ENCODE results near the gene FAM163A.

Gene FAM163A

DNA sequence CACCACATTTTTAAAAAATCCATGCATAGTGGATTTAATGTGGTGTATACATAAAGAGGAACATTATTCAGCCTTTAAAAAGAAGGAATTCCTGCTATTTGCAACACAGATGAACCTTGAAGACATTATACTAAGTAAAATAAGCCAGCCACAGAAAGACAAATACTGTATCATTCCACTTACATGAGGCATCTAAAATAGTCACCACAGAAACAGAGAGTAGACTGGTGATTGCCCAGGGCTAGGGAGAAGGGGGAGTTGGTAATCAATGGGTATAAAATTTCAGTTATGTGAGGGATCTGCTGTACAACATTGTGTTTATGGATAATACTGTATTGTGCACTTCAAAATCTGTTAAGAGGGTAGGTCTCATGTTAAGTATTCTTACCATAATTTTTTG lies 10.0 kb downstream of the FAM163A start:
- DNase-seq, result no peak

DNA sequence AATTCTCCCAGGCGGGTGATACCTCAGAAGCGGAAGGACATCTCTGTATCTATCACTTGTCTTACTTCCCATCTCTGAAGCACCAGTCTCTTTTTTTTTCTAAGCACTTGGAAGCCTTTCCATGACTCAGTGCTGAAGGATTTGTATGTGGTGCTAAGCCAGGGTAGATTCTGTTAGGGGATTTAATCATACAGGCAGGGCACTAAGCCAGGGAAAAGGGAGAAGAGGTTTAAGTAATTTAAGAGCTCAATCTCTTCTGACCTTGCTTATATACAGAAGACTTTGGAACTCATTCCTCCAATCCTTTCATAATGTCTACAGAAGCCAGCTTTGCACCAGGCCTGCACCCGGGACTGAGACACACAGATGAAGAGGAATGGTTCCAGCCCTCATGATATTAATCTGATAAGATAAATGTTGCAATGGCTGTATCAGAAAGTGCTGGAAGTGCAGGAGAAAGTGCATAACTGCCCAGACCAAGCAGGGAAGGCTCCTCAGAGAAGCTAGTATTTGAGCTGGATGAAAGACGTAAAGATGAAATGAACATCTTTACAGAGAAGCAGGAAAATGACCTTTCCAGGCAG lies 11.0 kb downstream of the FAM163A start:
- no peak for DNase-seq

DNA sequence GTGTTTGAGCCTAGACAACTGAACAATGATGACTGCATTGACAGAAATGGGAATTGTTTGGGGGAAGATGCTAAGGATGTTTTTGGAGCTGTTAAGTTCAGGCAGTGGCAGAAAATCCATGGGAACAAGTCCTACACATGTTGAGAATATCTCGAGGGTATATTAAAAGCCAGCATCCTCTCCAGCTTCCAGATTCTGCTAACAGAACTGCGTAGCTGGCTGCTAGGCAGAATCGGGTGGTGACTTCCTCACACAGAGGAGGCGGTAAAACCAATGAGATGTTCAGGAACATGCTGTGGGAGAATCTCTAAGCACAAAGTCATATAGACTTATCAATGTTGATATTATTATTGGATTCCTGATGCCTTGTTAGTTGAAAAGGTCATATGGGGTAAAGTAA lies 14.8 kb downstream of the FAM163A start:
- DNase-seq, result no peak

DNA sequence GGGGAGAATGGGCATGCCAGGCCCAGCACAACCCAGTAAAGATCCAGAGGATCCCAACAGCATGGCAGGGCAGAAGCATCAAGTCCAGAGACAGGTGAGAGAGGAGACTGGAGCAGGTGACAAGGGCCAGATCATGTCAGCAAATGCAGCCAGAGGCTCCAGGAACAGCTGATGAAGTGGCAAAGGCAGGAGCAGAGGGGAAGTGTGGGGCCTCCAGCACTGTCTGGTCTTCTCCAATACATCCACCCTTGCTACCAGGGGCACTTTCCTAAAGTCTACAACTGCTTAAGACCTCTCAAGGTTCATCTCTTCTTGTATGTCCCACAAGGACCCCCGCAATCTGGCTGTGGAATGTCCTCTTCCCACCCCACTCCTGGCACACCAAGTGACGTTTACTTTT lies 17.4 kb downstream of the FAM163A start:
- DNase-seq, result no peak

DNA sequence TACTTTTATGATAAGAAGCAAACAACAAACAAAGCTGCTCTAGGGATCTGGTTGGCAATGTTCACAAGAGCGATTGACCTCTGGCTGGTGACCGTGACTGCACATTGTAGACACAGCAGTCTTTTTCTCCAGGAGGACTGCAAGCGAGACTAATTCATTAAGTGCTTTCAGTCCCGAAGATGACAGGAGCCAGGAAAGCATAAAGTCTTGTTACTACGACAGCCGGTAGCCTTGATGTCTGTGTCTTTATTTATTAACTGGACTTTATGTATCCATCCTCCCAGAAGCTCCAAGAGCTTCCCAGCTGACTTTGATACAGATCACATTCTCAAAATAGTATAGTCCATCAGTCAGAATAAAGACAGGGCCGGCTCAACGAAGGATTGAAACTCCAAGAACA lies 18.2 kb downstream of the FAM163A start:
- no peak for DNase-seq

DNA sequence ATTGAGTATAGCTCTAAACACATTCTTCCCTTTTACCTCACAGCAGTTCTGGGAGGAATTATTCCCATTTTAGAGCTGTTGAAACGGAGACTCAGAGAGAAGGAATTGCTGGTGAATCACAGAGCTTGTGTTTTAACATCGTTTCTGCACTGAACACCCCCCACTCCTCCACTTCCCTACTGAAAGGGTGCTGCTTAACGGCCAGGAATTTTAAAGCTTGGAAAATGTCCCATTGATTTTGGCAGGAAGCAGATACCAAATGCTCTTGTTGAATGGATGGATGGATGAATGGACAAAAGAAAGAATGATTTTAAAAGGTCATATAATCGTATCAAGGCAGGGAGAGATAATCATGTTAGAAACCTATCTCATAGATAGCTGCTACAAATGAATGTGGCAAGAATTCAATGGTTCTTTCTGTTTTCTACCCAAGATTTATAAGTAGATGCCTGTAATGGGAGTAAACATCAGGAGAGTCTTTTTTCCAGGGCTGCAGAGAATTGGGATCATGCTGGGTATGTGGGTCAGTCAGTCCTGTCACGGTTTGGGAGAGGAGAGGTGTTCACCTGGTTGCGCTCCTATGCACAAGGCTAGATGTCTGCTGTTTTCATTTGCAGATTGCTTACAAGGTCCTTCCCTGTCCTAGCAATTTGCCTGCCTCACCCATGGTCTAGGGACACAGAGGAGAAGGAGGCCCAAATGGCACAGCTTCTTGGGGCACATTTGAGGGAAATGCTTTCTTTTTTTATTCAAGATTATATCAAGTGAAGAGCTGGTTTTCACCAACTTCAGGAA lies 19.0 kb downstream of the FAM163A start:
- no peak for DNase-seq

DNA sequence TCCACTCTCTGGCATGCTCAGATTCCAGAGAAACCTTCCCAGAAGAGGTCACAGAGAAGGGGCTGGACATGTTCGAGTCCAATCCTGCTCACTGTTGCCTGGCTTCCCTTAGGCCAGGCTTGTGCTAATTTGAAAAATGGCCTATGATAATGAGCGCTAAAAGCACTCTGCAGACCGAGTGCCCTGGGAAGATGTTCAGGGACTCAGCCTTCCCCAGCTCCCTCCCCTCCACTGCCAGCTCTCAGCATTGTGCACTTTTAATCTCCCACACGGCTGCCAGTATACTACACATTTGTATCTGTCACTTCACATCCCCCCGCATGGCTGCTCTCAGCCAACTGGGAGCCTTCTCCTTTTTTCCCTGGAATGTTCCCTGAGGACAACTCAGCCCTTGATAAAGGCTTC lies 24.1 kb downstream of the FAM163A start:
- no peak for DNase-seq

DNA sequence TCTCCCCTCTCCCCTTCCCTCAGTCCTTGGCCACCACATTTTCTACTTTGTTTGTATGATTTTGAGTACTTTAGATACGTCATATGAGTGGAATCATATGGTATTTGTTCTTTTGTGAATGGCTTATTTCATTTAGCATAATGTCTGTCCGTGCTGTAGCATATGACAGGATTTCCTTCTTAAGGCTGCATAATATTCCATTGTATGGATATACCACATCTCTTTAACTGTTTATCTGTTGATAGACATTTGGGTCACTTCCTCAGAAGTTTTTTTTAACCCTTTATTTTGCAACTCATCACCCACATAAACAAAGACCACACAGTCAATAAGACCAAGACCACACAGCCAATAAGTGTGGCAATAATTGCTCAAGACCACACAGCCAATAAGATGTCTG lies 24.9 kb downstream of the FAM163A start:
- DNase-seq, result no peak

DNA sequence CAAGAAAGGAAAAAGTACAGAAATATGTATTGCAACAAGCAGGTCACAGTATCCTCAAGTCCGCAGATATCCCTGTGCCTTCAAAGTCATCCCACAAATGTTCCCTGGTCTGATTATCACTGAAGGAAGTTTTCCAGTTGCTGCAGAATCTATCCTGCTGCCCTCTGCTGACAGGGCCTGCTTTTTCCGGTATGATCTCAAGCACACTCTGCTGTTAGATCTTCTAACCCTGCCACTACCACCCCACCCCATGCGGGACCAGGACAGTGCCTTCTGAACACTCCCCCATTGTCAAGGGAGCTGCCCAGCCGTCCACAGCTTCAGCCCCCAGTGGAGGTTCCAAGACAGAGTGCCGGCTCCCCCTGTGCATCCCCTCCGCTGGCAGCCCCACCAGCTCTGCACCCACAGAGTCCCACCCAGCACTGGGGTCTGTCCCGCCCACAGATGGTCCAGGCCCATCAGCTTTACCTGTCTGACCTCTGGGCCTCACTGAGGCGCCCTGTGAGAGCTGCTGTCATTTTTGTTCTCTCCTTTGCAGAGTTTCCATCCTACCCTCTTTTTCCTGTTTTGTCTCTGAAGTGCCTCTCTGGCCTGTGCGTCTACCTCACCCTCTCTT lies 27.9 kb downstream of the FAM163A start:
- DNase-seq, result no peak

DNA sequence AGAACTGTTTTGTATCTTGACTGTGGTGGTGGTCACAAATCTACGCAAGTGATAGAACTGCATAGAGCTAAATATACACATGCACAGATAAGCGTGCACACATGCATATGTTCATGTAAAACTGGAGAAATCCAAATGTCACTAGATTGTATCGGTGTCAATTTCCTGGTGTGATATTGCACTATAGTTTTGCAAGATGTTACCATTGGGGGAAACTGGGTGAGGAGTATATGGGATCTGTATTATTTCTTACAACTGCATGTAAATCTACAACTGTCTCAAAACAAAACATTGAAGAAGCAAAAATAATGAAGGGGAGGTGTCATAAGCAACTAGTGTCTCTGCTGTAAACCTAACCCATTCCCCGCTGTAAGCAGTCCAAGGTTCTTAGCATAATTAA lies 30.2 kb downstream of the FAM163A start:
- no peak for DNase-seq

DNA sequence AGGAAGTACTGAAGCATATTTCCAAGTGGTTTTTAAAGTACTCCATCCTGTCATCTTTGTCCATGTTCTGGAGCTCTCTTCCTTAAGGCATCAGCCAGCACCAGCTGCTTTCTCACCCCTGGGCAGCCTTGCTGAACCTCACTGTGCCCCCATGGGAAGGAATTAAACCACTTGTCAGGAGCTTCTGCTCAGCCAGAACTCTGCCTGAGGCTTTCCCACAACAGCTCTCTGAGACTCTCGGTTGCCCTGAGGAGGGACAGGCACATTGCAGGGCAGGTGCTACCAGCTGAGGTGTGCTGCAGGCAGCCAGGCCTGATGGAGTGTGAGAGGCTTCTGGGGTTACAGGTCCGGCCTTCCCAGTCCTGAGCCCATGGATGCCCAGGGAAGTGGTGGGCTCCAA lies 30.9 kb downstream of the FAM163A start:
- no peak for DNase-seq

DNA sequence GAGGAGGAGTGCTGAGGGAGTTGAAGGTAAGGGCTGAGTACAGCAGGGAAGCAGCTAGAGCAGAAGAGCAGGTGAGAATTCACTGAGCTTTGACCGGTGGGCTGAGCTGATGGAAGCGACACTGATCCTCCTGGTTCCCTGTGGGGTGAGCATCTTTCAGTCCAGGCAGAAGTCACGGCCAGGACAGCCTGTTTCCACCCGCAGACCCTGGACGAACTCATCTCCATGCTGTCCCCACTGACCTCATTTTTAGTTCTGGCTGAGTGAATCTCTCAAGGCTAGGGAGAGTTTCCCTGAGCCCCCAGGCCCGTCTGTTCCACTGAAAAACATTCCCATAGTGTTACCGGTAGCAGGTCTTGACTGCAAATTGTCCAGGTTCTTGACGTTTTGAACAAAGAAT lies 31.5 kb downstream of the FAM163A start:
- no peak for DNase-seq

DNA sequence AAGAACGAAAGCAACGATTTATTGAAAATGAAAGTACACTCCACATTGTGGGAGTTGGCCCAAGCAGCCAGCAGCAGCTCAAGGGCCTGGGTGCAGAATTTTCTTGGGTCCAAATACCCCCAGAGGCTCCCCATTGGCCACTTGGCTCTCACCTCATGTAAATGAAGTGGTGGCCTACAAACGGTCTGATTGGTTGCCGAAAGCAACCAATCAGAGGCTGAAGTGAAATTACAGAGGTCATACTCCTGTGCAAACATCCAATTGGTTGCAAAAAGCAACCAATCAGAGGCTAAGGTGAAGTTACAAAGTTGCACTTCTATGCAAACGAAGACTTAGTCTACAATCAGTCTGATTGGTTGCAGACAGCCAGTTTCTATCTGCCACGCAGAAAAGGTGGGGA lies 31.9 kb downstream of the FAM163A start:
- no peak for DNase-seq

DNA sequence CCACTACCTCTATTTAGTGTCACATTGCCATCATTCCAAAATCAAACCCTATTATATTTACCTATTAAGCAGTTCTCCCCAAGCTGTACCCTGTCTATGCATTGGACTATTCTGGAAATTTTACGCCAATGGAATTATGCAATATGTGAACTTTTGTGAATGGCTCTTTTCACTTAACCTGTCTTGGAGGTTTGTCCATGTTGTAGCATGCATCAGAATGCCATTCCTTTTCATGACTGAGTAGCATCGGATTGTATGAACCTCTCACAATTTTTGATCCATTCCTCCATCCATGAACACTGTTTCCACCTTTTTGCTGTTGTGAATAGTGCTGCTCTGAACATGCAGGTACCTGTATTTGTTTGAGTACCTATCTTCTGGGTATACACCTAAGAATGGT lies 33.7 kb downstream of the FAM163A start:
- DNase-seq, result no peak

DNA sequence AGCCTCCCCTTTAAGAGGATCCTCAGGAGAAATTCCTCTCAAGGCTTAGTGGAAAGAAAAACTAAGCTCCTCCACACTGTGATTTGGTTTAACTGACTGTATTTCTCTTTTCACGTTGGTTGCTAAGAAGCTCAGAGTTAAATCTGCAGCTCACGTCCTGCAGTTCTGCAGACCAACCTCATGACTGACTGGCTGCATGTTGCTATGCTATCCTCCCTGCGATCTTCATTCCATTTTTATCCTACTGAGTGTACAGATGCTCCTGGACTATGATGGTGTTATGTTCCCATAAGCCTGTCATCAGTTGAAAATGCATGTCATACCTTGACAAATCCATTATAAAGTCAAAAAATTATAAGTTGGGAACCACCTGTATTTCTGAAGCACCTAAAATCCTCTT lies 34.6 kb downstream of the FAM163A start:
- no peak for DNase-seq

DNA sequence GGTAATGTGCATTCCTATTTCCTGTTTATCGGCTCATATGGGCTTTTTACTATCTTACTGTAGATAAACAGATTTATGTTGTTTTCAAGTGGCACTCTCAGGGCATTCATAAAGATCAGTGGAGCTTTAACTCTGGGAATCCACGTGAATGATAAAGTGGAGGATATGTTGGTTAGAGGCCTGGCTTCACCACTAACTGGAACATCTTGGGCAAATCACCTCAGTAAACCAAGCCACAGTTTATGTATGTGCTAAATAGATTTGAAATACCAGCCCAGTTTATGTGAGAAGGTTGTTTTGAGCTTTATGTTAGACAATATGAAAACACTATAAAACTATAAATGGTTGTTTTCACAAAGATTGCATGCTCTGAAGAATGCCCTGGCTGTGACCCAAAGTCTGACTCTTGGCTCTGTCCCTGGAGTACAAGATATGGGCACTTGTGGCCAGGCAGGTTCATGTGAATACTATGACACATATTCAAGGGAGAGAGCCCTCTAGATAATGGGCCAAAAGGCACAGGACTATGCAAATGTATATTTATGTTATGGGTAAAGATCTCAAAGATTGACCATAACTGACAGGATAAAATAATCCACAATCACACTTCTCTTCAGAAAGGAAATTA lies 36.7 kb downstream of the FAM163A start:
- no peak for DNase-seq

DNA sequence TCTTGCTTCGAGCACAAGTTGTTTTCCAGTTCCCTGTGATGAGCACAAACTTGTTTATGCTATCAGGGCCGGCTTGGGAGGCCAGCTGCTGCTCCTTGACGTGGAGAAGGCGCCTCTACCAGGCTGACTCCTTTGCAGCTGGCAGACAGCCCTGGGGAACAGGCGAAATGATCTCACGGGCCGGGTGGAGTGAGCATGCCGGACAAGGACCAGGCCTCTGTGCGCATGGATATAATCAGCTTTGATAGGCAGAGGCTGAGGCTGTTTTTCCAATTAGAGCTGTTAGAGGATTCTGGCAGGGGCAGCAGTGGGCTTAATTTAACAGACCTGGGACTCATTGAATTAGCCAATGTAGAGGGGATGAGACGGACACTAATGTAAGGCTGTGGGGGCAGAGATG lies 38.9 kb downstream of the FAM163A start:
- no peak for DNase-seq

DNA sequence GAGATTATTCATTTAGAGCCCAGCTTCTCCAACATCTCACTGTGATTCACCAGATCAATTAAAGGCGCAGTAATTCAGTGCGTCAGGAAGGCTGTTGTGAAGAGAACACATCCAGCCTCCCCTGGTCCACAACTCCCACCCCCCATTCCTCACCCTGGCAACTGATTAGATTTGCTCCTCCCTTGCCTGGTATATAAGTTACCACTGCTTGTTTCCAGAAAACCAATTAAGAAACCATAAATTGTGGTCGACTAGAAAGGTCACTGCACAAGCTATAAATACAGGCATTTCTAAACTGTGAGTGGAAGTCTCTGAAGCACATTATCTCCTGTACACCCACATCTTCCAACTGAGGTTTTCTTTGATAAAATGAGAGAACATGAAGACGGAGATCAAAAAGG lies 41.9 kb downstream of the FAM163A start:
- DNase-seq, result peak; percentile 31 to 49

DNA sequence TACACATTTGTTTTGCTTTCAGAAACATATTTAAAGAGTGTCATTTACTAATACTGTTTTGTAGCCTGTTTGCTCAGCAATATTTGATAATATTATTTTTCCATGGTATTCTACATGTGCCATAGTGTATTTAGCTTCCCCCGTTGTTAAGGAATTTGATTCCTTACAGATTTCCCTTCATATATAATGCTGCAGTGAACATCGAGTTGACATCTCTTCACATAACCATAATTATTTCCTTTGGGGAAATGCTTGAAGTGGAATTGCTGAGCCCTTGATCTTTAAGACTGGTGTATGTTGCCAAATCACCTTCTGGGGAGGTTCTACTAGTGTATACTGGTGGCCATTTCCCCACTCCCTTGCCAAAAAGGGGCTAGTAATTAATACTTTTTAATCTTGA lies 42.6 kb downstream of the FAM163A start:
- DNase-seq, result no peak

DNA sequence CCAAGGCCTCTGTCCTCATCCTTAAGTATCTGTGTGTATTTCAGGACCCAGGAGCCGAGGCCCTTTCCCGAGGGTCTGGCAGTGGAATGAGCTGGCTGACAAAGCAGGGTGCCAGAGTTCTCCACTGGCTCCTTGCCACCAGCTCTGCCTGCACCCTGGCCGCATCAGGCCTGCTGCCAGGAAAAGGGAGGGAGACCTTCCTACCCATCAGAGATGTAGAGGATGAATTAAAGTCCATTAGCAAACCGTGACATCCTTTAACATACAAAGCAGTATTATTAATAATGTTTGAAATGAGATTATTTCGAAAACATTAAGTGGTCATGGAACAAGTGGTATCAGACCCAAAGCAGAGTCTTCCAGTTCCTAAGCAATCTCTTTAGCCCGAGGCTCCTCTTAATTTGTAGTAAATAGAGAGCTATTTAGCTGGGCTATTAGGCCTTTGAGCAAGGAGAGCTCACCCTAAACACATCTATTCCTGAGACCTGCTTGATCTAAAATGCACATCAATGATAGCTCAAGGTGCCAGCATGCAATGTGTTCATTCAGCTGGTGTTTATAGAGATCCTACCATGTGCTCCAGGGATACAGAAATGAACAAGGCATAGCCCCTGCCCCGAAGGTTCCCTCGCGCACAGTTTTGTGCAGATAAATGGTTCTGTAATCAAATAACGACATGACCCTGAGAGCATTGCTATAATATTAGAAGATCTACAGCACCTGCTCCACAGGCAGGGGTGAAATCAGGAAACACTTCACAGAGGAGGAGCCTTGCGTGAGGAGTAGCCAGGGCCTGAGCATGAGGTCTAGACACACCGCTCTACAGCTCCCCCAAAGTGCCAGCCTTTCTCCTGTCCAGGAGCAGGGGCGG lies 44.0 kb downstream of the FAM163A start:
- DNase-seq, result peak; percentile 68 to 88

DNA sequence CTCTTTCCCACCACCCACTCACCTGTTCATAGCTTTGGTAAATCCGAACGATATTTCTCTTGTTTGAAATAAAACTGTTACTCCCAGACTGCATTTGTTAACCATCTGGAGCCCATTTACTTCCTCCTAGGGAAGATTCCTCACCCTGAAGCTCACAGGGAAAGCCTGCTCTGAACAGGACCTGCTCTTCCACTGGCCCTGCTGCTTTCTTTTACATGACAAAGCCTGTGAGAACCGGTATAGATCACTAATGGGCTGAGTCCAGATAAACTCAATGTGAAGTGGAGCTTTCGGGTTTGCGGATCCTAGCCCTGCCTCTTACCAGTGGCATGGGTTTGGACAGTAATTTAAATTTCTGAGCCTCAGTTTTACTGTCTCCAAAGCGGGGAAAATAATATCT lies 45.2 kb downstream of the FAM163A start:
- DNase-seq, result no peak

DNA sequence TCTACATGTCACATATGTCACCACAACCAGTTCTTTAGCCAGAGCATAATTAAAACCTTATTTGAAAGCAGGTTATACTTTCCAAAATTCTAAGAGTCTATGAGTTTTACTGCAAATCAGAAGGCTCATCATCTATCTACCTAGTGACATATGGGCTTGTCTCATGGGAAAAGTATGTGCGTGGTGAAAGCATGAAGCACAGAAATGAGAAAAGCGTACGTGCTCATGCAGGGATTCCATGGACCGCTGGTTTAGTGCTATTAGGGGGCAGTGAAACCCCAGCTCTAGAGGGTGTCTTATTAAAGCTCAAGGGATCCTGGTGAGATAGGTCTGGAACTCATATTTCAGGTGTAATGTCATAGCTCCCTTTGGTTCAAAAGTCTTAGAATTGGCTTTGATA lies 50.2 kb downstream of the FAM163A start:
- no peak for DNase-seq

DNA sequence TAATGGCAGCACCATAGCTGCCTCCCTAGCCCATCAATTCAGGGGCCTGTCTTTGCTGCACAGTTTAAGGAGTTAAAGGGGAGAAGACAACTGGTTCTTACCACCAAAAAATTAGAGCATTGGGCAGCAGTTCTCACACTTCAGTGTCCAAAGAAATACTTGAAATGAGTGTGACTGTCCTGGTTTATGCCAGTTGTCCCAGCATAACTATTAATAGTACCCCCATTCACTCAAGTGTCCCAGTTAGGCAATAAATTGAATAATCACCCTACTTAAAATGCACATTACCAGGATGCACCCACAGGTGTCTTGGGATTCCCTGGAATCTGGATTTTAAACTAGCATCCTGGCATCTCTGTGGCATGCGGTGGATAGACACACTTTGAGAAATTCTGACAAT lies 51.1 kb downstream of the FAM163A start:
- no peak for DNase-seq

Measured in NCI-H2081 (cell line).